Stimulated activated CD8-positive, alpha-beta memory T cell treated with anti-CD3 and anti-CD28 coated beads, Interleukin-15, amount 100 ng/mL, for 24 hours (primary cell): ENCODE data around the gene CBX6.

ENCODE experiments used
- DNase-seq: peaks from one replicate; pipeline ENCODE4 v3.0.0-alpha.2; 2020; ENCODE audit warnings: low read depth

Gene CBX6

DNA sequence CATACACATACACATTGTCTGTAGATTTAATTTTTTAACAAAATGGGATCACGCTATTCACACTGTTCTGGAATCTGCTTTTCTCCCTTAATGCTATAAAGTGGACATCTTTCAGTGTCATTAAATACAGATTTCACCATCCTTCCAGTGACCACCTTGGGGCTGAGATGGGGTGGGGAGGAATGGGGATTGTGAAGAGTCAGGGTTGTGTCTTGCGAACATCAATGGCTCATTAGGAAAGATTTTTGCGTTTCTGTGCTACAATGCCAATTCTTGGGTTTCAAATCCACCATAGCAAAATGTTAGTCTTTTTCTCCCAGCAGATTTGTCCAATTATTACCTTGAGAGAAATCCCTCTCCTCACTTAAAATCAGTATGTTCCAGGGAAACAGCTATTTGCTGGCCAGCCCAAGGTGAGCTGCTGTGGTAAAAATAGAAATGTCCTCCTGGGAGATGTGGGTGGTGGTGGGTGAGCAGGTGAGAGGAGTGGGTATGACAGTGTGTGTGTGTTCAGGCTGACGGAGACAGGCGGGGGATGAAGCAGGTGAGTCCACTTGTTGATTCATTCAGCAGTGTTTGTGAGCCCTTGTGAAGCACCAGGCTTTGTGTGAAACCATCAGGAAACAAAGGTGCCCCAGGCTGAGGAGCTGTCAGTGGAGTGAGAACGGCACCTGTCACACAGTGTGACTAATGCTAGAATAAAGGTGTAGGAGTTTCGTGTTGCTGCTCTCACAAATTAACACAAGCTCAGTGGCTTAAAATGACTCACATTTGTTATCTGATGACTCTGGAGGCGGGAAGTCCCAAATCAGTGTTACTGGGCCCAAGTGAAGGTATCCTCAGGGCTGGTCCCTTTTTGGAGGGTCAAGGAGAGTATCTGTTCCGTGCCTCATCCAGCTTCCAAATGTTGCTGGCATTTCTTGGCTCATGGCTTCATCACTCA lies 1.7 kb upstream of the CBX6 start:
- DNase-seq, result no peak

DNA sequence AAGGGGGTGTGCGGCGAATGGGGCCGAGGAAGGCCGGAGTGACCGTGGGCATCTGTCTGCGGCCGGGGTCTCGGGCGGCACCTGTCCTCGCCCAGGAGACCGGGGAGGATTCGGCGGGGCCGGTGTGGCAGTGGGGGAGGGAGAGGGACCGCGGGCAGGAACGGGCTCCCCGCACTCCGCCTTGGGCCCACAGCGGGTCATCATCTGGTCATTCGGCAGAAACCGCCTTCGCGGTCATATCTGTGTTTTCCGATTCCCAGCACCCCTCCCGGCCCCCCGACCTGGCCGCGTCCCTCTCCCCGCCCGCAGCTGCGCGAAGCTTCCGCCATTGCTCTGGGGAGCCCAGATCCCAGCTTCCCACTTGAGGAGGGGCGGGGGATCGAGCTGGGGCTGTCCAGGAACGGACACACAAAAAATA lies 824 bp upstream of the CBX6 start:
- DNase-seq, result no peak

DNA sequence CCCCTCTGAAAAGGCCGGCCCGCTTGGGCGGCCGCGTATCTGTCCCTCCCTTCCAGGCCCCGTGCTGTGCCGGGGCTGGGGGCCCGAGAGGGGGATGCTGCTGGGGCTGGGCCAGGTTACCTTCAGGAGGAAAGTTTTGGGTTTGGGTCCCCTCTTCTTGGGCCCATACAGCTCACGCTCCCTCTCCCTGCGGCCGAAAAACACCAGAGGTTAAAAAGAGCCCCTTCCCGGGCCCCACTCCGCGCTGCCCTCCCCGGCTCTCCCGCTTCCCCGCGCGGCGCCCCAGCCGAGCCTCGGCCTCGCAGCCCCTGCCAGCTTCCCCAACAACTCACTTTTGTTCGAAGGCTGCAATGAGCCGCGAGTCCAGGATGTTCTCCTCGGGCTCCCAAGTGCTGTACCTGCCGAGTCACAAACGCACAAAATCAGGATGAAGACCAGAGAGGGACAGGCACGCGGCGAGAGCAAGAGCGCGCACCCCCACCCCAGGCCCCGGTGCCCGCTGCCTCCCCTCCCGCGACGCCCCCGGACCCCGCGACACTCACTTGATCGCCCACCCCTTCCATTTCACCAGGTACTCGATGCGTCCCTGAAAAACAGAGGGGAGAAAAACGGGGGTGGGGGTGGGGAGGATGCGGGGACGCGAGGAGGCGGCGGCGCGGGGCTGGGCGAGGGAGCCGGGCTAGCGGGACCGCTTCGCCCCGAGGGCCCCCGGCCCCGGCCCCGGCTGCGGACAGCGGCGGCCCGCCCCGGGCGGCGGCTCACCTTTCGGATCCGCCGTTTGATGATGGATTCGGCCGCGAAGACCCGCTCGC lies 450 bp downstream of the CBX6 start:
- no peak for DNase-seq

DNA sequence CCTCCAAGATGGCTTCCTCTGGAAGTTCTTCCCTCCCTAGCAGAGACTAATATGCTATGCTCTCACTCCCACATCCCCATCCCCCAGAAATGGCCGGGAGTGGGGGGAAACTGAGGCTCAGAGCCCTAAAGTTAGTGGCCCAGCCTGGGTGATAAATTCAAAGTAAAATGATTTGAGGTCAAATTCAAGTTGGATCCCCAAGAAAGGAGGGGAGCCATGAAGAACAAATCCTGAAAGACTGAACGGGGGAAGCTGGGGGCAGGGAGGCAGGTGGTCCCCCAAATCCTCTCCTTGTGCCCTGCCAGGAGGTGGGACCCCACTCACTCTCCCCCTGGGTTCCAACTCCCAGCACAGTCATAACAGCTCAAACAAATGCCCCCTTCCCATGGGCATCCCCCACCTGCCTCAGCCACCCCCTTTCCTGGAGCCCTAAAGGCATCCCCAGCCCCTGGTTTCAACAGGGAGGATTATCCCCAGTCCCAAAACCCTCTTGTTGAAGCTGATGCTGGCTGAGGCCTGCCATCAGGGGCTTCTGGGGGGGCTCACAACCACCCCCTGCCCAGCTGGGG lies 1.1 kb downstream of the CBX6 start:
- no peak for DNase-seq

DNA sequence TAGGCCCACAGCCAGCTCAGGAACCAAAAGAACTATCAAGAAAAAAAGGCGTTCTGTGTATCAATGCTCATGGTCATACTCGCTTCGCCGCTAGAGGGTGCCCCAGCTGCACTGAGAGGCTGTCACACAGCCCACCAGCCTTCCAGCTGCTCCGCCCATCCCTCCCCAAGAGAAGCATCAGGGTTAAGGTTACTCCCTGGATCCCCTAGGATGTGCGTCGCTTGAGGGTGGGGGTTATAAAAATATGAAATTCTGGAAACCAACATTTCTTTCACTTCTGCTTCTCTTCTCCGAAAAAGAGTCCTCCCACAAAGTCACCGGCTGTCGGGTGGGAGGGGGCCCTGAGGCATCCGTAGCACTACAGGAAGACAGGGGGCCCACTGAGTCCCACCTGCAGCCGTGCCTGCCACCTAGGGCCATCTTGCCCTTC lies 1.7 kb downstream of the CBX6 start:
- peak; percentile 62 for DNase-seq

DNA sequence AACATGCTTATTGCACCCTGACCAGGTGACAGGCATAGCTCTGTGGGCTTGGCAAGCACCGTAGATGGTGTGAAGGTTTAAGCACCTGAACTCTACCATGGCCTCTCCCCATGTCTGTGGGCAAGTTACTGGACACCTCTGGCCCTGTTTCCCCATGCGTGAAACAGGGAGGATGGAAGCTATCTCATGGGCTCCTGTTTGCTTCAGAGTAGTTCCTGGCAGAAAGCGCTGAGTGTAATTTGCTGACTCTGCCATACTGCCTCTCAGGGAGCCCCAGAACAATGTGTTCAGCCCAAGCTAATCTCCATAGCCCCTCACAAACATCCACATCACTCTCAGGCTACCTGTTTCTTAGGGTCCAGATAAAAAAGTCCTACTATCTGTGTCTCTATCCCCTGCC lies 2.4 kb downstream of the CBX6 start:
- DNase-seq, result no peak

DNA sequence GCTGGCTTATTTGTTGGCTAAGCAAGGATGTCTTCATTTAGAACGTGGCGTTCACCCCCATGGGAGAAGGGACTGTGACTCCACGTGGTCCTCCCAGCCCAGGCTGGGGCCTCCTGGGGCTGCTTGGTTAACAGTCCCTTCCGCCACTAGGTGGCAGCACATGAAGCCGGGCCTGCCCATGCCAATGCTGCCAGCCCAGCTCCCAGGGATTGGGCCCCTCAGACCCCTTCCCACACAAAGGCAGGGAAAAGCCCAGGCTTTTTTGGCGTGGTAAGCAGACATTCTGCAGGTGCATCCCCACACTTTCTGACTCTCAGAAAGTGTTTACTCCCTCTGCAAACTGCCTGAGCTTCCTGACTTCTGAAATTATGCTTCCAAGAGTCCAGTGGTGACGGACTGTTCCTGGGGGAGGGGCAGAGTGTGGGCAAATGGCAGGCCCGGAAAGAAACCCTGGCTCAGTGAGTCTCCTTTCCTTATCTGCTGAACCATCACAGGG lies 3.1 kb downstream of the CBX6 start:
- DNase-seq, result peak; percentile 79

DNA sequence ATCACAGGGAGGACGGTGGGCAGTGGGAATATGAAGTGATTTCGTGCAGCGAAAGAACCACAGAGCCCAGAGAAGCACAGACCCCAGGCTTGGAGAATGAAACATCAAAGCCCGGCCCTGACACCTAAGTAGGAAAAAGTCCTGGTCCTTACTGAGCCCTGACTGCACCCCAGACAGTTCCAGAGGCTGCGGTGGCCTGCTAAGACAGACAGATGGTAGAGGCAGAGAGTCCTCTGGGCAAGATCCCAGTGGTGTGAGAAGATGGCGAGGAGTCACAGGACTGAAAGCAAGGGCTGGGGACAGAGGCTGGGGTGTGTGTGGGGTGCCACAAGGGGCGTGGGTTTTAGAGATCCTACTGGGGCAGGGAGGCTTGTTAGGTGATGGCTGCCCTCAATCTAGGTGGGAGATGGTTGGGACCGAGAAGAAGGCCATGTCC lies 3.7 kb downstream of the CBX6 start:
- DNase-seq, result no peak

DNA sequence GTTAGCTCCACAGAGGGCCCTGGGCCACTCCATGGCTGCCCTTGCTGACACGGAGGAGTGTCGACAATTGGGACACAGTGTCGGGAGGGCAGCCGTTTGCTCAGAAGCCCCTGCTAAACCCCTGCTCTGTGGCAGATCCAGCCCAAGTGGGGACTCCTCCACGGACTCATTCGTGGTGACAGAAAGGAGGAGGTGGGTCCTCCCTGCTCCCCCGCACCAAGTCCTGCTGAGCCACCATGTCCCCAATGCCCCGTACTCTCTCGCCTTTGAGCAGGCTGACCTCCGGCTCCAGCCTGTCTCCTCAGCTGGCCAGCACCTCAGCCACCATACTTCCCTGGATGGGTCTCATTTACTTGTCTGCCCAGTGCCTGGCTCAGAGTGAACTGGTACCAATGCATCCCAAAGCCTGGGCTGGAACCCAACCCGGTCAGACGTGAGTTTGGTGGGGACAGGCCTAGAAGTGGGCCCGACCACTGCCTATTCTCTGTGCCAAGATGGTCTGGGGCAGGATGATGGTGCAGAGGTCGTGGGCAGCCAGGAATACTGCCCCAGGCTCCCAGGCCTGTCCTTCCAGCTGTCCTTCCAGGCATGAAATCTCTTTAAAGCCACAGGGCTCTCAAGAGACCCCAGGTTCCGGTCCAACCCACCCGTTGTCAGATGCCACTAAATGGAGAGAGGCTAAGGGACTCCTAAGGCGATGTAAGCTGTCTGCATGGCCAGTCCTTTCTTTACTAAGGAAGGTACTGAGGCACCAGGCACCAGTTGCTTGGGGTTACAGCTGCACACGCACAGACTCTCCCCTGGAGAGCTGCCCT lies 4.3 kb downstream of the CBX6 start:
- DNase-seq, result no peak

DNA sequence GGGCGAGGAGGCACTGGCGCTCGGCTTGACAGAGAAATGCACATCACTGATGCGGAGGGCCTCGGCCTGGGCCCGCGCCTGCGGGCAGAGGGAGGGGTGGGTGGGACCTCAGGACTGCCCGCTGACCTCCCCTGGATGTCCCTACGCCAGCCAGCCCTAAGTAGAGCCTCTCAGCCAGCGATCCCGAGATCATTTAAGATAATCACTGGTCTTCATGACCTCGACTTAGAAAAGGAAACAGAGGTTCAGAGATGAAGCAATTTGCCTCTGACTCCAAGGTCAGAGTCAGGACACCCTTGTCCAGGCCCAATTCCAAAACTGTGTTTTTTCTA lies 4.9 kb downstream of the CBX6 start:
- no peak for DNase-seq

DNA sequence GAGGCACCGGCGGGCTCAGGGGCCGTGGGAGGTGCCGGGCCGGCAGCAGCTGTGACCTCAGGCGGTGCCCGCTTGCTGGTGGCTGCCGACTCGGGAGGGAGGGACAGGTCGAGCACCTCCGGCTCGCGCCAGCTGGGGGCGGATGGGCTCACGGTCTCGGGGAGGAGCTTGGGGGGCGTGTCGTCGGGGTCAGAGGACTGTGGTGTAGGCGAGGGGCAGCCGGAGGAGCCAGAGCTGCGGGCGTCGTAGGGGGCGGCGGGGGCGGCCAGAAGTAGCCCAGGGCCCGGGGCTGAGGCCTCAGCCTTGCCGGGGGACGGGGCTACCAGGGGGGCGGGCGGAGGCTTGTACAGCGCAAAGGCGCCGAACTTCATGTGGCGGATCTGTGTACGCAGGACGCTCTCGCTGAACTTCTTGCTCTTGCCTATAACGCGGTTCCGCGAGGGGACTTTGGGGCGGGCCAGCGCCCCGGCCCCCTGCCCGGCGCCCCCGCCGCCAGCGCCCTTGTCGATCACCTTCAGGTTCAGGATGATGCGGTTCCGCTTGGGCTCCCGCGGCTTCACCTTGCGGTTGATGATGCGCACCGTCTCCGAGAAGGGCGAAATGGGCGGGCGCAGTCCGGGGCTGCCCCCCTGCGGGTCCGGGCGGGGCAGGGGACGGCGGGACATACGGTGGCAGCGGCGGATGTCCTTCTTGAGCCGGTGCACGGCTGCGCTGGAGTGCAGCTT lies 5.5 kb downstream of the CBX6 start:
- no peak for DNase-seq

DNA sequence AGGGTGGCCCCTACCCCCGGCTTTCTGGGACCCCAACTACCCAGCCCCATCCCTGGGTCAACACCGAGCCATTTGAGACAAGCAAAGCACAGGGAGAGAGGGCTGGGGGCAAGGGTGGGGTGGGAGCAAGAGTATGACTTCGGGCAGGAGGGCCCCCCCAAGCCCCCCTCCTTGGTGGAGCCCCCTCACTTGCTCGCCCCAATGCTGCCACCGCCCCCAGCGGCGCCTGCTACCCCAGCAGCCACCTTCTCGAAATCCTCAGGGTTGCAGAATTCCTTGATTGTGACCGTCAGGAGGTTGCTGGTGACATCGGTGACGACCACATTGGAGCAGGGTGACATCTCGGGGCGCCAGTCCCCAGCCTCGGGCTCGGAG lies 6.0 kb downstream of the CBX6 start:
- no peak for DNase-seq

DNA sequence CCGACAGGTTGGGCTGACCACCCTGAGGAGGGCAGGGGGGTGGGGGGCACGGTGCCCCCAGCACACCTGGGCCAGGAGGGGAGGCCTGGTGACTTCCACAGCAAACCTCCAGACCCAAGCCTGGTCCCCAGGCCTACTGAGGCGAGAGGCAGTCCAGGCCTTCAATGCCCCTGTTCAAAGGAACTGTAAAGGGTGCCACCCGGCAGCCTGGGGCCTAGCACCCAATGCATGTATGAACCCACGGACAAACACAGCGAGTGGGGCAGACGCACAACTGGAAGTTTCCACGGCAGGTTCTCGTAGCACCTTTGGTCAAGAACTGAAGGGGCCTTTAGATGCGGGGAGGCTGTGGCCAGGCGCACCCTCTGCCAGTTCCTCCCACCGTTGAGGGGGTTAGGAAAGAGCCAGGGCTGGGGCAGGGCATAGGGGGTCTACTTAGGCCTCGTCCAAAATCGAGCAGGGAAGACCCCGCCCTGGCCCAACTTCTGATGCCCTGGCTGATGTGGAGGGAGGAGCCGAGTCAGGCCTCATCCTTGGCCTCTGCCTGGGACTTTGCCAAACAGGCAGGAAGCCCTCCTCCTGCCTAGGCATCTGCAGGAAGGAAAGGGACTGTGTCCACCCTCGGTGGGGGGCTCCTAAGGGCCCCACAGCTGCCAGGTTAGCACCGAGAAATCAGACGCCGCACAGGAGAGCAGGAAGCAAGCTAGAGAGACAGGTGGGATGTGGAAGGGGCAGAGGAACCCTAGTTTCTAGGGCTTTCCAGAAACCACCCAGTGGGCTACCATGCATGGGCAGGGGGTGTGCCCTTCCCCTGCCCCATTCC lies 6.6 kb downstream of the CBX6 start:
- DNase-seq, result no peak

DNA sequence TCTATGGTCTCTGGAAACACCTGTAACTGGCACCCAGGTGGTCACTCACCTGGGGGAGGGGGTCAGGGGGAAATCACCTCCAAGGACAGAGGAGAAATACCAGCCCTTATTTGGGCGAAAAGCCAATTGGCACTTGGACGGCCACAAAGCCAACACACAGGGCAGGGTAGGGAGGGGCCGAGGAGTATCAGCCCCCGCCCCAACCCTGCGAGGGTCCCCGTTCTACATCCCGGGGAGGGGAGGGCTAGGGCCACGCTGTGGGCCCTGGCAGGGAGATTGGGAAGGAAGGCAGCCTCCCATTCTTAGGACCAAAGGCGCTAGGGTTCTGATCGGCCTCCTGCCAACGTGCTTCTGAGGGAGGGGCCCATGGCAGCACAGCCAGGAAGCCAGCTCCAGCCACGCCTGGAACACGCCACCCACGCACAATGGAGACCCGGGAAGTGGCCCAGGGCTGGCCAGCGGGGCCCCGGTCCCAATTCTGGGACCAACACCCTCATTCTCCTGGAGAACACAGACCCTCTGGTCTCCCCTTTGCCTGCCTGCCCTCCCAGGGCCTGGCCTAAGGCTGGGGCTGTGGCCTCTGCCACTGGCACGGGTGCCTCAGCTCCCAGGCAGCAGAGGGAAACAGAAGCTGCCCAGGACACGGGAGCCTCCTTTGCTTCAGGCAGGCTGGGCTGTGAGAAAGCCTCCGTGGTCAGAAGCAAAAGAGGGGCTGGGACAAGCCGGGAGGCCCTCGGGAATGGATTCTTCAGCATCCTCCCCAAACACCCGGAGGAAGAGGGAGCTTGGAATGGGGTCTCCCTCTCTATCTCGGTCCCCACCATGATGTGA lies 7.4 kb downstream of the CBX6 start:
- DNase-seq, result no peak

DNA sequence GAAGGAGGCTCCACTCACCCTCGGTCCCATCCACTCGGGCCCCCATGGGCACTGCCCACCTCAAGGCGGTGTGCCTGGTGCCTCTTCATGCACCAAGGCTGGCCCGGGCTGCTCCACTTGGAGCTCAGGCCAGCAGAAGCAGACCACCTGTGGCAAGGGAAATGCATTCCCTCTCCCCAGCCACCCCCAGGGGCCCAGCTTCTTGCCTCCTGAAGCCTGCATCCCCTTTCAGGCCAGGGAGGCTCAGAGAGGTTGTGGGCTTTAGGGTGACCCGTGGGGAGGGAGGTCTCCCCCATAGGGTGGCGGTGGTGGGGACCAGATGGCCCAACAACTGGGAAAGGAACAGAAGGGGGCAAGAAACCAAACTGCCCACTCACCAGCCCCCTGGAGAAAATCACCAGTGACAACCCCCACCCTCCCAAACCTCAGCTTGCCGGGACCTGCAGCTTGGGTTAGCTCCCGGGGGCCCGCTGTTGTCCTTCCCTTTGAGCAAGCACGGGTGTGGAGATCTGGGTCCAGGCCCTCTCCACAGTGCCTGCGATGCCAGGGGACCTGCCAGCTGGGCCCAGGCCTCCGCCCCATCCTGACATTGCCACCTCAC lies 8.4 kb downstream of the CBX6 start:
- DNase-seq, result no peak

DNA sequence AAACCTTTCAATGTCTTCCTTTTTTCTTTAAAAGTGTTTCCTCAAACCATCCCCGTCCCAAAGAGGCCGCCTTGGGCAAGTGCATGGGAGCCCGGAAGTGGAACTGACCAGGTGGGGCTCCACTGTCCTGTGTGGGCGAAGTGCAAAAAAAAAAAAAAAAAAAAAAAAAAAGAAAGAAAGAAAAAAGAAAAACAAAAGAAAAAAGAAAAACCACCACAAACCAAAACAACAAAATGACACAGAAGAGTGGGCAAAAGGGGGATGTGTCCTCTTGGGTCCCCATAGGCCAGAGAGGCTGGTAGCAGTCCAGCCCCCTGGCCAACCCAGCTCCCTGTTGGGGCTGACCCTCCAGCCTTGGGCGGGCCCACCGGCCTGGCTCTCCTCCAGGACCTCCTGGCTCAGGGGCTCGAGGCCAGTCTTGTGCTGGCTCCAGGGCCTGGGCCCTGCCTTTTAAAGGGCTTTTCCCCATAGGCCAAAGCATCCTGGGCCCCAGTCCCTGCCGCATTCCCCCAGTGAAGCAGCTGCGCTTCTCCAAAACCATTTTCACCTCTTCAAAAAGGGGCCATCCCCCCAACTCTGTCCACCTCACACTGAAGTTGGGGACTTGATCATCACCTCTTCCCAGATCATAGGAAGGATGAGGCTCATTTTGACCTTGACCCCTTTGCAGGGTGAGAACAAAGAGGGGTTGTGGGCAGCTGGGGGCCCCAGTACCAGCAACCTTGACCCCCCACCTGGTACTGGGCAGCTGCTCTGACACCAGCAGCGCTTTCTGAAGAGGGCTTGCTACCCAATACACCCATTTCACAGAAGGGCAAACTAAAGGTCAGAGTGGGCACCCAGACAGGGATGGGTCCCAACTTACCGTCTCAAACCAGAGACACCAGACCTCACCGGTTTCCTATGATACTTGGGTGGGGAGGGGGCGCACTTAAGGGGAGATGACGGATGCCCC lies 9.4 kb downstream of the CBX6 start:
- DNase-seq, result no peak

DNA sequence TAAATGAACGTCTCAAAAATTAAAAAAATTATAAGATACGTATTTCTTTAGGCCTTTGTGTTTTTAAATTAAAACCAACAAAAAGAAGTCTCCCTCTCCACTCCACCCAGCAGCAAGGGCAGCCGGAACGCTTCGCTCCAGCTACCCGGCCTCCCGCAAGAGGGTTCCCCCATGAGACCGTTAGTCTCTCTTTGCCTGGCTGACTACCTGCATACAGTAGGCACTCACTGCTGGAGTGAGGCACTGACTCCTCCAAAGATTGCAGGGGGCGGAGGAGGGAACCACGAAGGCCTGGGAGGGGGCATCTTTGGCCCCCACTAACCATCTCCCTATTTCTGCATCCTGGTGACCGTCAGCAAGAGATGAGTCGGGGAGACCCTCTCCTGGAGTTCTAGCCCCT lies 10.1 kb downstream of the CBX6 start:
- DNase-seq, result no peak
